AML-193 (cell line): ENCODE results near the gene CREB1.
"Not testable (repeated sequence)": the region's sequence is repeated elsewhere in the genome, so short reads cannot be mapped to it uniquely, and the experiment has no call there.

Experiments
- DNase-seq, 2 experiments: peaks; one replicate each; lab custom pipeline; 2025; lab: John Stamatoyannopoulos, UW

Gene CREB1

GRCh38 chr2:207529330-207530159 lies at the start of gene CREB1:
CREB1 (plus strand) TSS chr2:207529962; CDS start chr2:207555636, 25,674 bp downstream.
- DNase-seq: peak; percentile 94 to 99

GRCh38 chr2:207480521-207481040 lies 49.2 kb upstream of the CREB1 start:
- DNase-seq: peak; percentile 7 to 17

- DNase-seq: no peak
Measured at GRCh38 chr2:207481924-207482323, 47.8 kb upstream of the CREB1 start.

DNA sequence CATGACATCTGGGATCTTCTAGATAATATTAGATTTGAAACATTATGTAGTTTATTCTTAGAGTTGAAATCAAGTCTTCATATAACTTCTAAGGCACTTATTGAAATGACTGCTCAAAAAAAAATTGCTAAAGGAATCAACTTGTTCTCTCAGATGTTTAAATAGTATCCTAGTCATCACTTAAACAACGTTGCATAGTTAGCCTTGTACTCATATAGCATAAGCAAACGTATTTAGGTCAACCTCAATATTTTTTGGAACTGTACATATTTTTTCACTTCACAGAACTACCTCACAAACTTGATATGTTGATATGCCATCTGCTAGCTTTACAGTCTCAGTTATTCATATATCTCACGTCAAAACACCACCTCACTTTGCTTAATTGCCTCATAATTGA lies 47.1 kb upstream of the CREB1 start:
- no peak for DNase-seq

GRCh38 chr2:207483066-207483465 lies 46.7 kb upstream of the CREB1 start:
- no peak for DNase-seq

GRCh38 chr2:207483477-207483876 lies 46.3 kb upstream of the CREB1 start:
- no peak for DNase-seq

DNA sequence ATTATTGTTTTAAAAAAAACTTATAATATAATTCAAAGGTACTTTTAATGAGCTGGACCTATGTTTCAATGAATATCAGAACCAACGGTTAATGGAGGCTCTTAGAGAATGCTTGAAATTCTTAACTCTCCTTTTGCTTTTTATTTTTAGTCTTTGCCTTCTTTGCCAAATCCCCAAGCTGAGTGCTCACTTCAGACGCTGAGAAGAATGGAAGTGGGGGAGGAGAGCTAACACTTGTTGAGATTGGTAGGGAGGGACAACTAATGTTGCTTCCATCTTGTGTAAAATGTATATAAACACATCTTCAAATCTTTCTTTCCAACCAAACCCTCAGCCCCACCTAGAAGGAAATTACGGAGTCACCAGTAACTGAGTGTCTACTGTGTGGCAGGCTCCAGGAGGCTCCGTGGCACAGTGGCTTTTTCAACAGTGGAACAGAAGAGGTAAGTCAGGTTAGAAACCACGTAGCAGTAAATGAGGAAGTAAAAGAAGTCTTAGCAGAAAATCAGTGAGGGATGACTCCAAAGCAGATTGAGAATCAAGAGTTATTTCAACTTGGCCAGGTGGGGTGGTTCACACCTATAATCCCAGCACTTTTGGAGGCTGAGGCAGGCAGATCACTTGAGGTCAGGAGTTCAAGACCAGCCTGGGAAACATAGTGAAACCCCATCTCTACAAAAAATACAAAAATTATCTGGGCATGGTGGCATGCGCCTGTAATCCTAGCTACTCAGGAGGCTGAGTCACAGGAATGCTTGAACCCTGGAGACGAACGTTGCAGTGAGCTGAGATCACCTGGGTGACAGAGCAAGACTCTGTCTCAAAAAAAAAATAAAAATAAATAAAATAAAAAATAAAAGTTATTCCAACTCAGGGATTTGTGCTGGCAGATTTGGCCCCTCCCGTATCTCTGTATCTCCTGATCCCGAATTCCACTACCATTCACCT lies 45.0 kb upstream of the CREB1 start:
- DNase-seq: no peak

- no peak for DNase-seq
Measured at GRCh38 chr2:207487650-207488311, 42.0 kb upstream of the CREB1 start.

GRCh38 chr2:207489251-207489650 lies 40.5 kb upstream of the CREB1 start:
- no peak for DNase-seq

DNA sequence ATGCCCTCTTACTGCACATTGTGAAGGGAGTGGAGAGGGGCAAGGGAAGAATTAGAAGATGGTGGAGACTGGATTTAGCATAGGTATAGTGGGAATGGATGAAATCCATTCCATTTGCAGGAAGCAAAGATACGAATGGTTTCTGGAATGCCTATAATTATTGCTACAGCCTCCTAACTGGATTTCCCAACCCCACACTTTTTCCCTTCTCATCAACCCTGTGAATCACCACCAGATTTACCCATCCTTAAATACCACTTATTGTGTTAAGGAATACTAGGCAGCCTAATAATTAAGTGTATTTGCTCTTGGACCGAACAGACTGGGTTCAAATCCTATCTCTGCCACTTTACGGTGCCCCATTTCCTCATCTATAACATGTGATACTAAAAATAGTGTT lies 39.3 kb upstream of the CREB1 start:
- no peak for DNase-seq

DNA sequence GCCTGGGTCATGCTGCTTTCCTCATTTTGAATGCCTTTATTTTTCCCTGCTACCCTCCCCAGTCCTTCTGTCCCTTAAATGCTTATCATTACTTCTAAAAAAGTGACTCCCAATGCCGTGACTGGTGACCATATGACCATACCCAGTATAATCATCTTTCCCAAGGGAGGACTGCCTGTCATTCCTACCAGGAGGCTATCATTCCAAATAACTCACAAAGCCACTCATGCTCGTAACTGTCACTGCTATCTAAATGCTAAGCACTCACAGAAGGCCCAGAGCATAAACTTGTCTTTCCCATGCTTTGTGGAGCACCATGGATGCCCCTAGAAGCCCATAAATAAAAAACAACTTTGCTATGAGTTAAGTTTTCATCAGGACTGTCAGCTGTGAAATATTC lies 38.7 kb upstream of the CREB1 start:
- no peak for DNase-seq

DNA sequence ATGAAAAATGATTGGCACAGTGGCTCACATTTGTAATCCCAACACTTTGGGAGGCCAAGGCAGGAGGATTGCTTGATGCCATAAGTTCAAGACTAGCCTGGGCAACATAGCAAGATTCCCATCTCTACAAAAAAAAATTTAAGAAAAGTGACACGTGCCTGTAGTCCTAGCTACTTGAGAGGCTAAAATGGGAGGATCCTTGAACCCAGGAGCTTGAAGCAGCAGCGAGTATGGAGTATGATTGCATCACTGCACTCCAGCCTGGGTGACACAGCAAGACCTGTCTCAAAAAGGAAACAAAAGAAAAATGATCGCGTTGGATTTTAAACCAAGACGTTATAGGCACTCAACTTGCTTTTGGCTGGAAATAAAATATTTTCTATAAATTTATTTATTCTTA lies 37.8 kb upstream of the CREB1 start:
- DNase-seq: no peak

DNA sequence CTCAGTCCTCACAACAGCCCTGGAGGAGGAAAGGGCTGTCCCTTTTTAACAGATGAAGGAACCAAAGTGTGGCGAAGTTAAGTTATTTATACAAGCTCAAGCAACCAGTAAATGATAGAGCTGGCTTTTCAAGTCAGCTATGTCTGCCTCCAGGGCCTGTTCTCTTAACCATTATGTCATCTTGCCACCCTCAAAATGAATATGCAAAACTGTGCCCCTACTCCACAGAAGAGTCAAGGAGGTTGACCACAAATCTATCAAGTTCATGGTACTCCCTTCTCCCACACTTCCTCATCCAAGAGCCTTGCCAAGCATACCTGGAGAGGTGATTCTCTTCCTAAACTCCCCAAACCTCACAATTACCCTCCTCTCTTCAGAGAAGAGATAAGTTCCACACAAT lies 37.3 kb upstream of the CREB1 start:
- DNase-seq: no peak

- no peak for DNase-seq
Measured at GRCh38 chr2:207494137-207494536, 35.6 kb upstream of the CREB1 start.

- DNase-seq: not testable (repeated sequence)
Measured at GRCh38 chr2:207496936-207497335, 32.8 kb upstream of the CREB1 start.

- no peak for DNase-seq
Measured at GRCh38 chr2:207497596-207497995, 32.2 kb upstream of the CREB1 start.

DNA sequence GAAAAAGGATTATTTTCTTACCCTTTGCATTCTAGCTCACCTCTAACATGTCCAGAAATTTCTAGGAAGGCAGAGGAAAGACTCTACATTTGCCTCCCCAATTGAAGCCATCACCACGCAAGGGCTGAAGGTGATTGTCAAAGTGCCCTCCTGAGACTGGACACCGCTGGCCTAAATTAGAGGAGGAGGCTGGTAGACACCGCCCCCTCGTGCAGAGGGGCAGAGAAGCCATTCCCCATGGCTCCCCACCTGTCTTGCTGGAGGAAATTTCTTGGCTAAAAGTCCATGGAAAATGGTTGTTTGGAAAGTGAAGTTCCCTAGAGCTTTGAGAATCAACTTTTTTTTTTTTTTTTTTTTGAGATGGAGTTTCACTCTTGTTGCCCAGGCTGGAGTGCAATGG lies 31.3 kb upstream of the CREB1 start:
- DNase-seq: no peak

GRCh38 chr2:207499114-207499513 lies 30.6 kb upstream of the CREB1 start:
- DNase-seq: peak; percentile 83 to 93

- no peak for DNase-seq
Measured at GRCh38 chr2:207501802-207502576, 27.8 kb upstream of the CREB1 start.

DNA sequence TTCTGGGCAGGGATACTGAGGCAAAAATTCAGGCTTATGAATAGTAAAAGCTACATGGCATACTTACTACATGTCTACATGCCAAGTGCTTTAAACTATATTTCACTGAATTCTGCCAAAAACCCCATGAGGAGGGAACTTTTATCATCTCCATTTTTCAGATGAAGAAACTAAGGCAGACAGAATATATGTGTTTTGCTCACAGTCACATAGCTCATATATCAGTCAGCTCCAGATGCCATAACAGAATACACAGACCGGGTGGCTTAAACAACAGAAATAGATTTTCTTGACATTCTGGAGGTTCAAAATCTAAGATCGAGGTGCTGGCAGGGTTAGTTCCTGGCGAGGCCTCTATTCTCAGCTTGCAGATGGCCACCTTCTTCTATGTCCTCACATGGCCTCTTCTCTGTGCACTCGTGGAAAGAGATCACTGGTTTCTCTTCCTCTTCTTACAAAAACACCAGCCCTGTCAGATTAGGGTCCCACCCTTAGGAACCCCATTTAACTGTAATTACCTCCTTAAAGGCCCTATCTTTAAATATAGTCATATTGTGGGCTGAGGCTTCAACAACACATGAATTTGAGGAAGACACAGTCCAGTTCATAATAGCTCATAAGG lies 27.1 kb upstream of the CREB1 start:
- no peak for DNase-seq

DNA sequence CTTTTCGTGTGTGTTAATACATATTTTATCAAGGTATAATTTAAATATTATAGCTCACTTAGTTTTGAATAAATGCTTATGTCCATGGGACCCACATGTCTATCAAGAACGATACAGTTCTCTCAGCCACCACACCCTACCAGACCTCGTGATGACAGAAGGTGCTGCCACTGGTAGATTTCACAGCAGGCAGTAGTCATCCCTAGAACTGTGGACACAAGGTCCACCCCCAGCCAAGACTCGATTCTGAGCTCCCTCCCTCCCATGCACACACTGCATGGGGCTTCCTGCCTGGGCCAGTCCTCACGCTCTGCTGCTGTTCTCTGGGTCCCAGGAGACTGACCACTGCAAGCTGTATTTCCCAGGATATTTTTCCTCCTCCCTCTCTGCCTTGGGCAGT lies 26.5 kb upstream of the CREB1 start:
- no peak for DNase-seq
